HEK293 (cell line): Measurements from ENCODE around the gene SMIM41.

ENCODE experiments used
- CTCF ChIA-PET: fragments of 350-600 bp; formaldehyde crosslinking; extraction: SDS; loops from one replicate; lab custom pipeline; 2021; ENCODE audit warnings: antibody characterized with exemption; lab: Yijun Ruan, JAX
- POLR2A ChIA-PET: fragments of 300-600 bp; formaldehyde crosslinking; extraction: SDS; loops from one replicate; lab custom pipeline; 2020; ENCODE audit warnings: antibody characterized with exemption, inconsistent platforms; lab: Yijun Ruan, JAX
- H3K27ac ChIP-seq: fragments of 200-500 bp; sonication (Bioruptor generic); 2 replicates; pipeline ENCODE4 v1.5.1; 2014; ENCODE audit warnings: low read depth, low read length, control low read depth, inconsistent platforms; ENCODE audit errors: extremely low read depth
- H3K36me3 ChIP-seq, 2 experiments: fragments of 200-500 bp in 1 of 2; sonication (Bioruptor generic) in 1 of 2; 1 replicate in 1 of 2; 2 replicates in 1 of 2; pipeline ENCODE4 v1.5.1; 2014 to 2017; ENCODE audit warnings: inconsistent platforms in 2 of 2, low read length in 2 of 2; ENCODE audit not compliant: control insufficient read depth in 2 of 2, insufficient read depth in 1 of 2
- H3K4me1 ChIP-seq: fragments of 200-500 bp; sonication (Bioruptor generic); 2 replicates; pipeline ENCODE4 v1.5.1; 2014; ENCODE audit warnings: mild to moderate bottlenecking, low read length, inconsistent platforms; ENCODE audit not compliant: control insufficient read depth, insufficient read depth
- H3K4me3 ChIP-seq: 2 replicates; pipeline ENCODE4 v1.5.1; 2011; ENCODE audit warnings: low read depth, mild to moderate bottlenecking, control low read depth, low read length, moderate library complexity
- H3K9me3 ChIP-seq: fragments of 200-500 bp; sonication (Bioruptor generic); 2 replicates; pipeline ENCODE4 v1.5.1; 2014; ENCODE audit warnings: low read depth, low read length, inconsistent platforms; ENCODE audit not compliant: control insufficient read depth, insufficient read depth
- BCL11B ChIP-seq: fragments of 450-650 bp; formaldehyde crosslinking; IDR thresholded peaks from 2 replicates; pipeline ENCODE4 v1.5.1; 2016; ENCODE audit warnings: low read depth, missing biosample characterization, missing genetic modification characterization
- PBX3 ChIP-seq: sonication (generic); formaldehyde crosslinking; IDR thresholded peaks from 2 replicates; pipeline ENCODE4 v1.8.1; 2022; ENCODE audit warnings: mild to moderate bottlenecking, moderate library complexity, missing genetic modification reagents
- PRDM2 ChIP-seq: fragments of 450-650 bp; formaldehyde crosslinking; IDR thresholded peaks from 2 replicates; pipeline ENCODE4 v1.5.1; 2016; ENCODE audit warnings: missing biosample characterization, missing genetic modification characterization, borderline replicate concordance
- ZBTB1 ChIP-seq: fragments of 450-650 bp; formaldehyde crosslinking; IDR thresholded peaks from 2 replicates; pipeline ENCODE4 v1.5.1; 2016; ENCODE audit warnings: missing biosample characterization, missing genetic modification characterization
- ZIC2 ChIP-seq: fragments of 450-650 bp; formaldehyde crosslinking; IDR thresholded peaks from 2 replicates; pipeline ENCODE4 v1.5.1; 2016; ENCODE audit warnings: missing biosample characterization, missing genetic modification characterization
- ZNF112 ChIP-seq: fragments of 450-650 bp; formaldehyde crosslinking; IDR thresholded peaks from 2 replicates; pipeline ENCODE4 v1.5.0; 2017; ENCODE audit warnings: missing biosample characterization, missing genetic modification characterization
- ZNF155 ChIP-seq: fragments of 450-650 bp; formaldehyde crosslinking; IDR thresholded peaks from 2 replicates; pipeline ENCODE4 v1.5.1; 2016; ENCODE audit warnings: missing biosample characterization, missing genetic modification characterization
- ZNF223 ChIP-seq: fragments of 450-650 bp; formaldehyde crosslinking; IDR thresholded peaks from 2 replicates; pipeline ENCODE4 v1.5.1; 2016; ENCODE audit warnings: missing biosample characterization, missing genetic modification characterization
- ZNF354C ChIP-seq: fragments of 450-650 bp; formaldehyde crosslinking; IDR thresholded peaks from 2 replicates; pipeline ENCODE4 v1.5.1; 2016; ENCODE audit warnings: missing biosample characterization, missing genetic modification characterization, low read depth, borderline replicate concordance
- ZNF366 ChIP-seq: fragments of 450-650 bp; formaldehyde crosslinking; conservative IDR thresholded peaks from 2 replicates; pipeline ENCODE4 v1.5.1; 2016; ENCODE audit warnings: missing biosample characterization, missing genetic modification characterization
- ZNF37A ChIP-seq: fragments of 450-650 bp; IDR thresholded peaks from 2 replicates; pipeline ENCODE4 v1.5.1; 2018; ENCODE audit warnings: missing biosample characterization, missing genetic modification characterization
- ZNF426 ChIP-seq: fragments of 450-650 bp; formaldehyde crosslinking; IDR thresholded peaks from 2 replicates; pipeline ENCODE4 v1.5.1; 2017; ENCODE audit warnings: missing biosample characterization, missing genetic modification characterization, mild to moderate bottlenecking, inconsistent platforms, moderate library complexity
- ZNF449 ChIP-seq: fragments of 450-650 bp; formaldehyde crosslinking; IDR thresholded peaks from 2 replicates; pipeline ENCODE4 v1.5.1; 2017; ENCODE audit warnings: missing biosample characterization, mild to moderate bottlenecking, missing genetic modification characterization, moderate library complexity
- ZNF514 ChIP-seq: fragments of 450-650 bp; formaldehyde crosslinking; IDR thresholded peaks from 2 replicates; pipeline ENCODE4 v1.5.1; 2016; ENCODE audit warnings: missing biosample characterization, missing genetic modification characterization
- ZNF549 ChIP-seq: fragments of 450-650 bp; IDR thresholded peaks from 2 replicates; pipeline ENCODE4 v1.5.1; 2018; ENCODE audit warnings: missing biosample characterization, missing genetic modification characterization, mild to moderate bottlenecking, inconsistent platforms, moderate library complexity
- ZNF585B ChIP-seq: fragments of 450-650 bp; formaldehyde crosslinking; IDR thresholded peaks from 2 replicates; pipeline ENCODE4 v1.5.1; 2016; ENCODE audit warnings: missing biosample characterization, missing genetic modification characterization
- ZNF624 ChIP-seq: fragments of 450-650 bp; formaldehyde crosslinking; IDR thresholded peaks from 2 replicates; pipeline ENCODE4 v1.5.1; 2017; ENCODE audit warnings: missing biosample characterization, missing genetic modification characterization
- ZNF658 ChIP-seq: fragments of 450-650 bp; formaldehyde crosslinking; IDR thresholded peaks from 2 replicates; pipeline ENCODE4; 2016; ENCODE audit warnings: missing biosample characterization, missing genetic modification characterization
- ZNF660 ChIP-seq: fragments of 450-650 bp; IDR thresholded peaks from 2 replicates; pipeline ENCODE4 v1.5.1; 2018; ENCODE audit warnings: missing biosample characterization, mild to moderate bottlenecking, missing genetic modification characterization
- TF ChIP-seq, protein P1 (sequence below): fragments of 450-650 bp; formaldehyde crosslinking; IDR thresholded peaks from 2 replicates; pipeline ENCODE4 v1.5.1; 2016; ENCODE audit warnings: missing biosample characterization, missing genetic modification characterization
- TF ChIP-seq, protein P2 (sequence below): fragments of 450-650 bp; formaldehyde crosslinking; IDR thresholded peaks from 2 replicates; pipeline ENCODE4 v1.5.1; 2016; ENCODE audit warnings: missing biosample characterization, missing genetic modification characterization

SMIM41 gene

DNA sequence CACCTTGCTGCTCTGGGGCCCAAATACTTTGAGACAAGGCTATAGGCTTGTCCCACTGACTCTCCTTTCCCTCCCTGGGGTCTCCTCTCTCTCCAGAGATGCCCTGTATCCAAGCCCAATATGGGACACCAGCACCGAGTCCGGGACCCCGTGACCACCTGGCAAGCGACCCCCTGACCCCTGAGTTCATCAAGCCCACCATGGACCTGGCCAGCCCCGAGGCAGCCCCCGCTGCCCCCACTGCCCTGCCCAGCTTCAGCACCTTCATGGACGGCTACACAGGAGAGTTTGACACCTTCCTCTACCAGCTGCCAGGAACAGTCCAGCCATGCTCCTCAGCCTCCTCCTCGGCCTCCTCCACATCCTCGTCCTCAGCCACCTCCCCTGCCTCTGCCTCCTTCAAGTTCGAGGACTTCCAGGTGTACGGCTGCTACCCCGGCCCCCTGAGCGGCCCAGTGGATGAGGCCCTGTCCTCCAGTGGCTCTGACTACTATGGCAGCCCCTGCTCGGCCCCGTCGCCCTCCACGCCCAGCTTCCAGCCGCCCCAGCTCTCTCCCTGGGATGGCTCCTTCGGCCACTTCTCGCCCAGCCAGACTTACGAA lies 25.2 kb upstream of the SMIM41 start:
- peaks cover 11% of the 10 kb centered on the region; the same call in 1 of the 2 replicates for H3K4me1 ChIP-seq
- ChIA-PET POLR2A (no interaction called here), CTCF (no interaction called here)
- TF ChIP-seq PBX3 (no peak), ZNF155 (tag by site-specific recombination) (no peak), BCL11B (tag by site-specific recombination) (no peak), ZNF426 (no peak), ZNF658 (no peak), ZNF112 (tag by site-specific recombination) (no peak), ZNF549 (tag by site-specific recombination) (no peak), ZNF354C (tag by site-specific recombination) (no peak), ZIC2 (tag by site-specific recombination) (no peak), ZNF223 (tag by site-specific recombination) (no peak), ZNF514 (tag by site-specific recombination) (no peak), ZNF624 (tag by site-specific recombination) (no peak)
- TF ChIP-seq, protein P1, sequence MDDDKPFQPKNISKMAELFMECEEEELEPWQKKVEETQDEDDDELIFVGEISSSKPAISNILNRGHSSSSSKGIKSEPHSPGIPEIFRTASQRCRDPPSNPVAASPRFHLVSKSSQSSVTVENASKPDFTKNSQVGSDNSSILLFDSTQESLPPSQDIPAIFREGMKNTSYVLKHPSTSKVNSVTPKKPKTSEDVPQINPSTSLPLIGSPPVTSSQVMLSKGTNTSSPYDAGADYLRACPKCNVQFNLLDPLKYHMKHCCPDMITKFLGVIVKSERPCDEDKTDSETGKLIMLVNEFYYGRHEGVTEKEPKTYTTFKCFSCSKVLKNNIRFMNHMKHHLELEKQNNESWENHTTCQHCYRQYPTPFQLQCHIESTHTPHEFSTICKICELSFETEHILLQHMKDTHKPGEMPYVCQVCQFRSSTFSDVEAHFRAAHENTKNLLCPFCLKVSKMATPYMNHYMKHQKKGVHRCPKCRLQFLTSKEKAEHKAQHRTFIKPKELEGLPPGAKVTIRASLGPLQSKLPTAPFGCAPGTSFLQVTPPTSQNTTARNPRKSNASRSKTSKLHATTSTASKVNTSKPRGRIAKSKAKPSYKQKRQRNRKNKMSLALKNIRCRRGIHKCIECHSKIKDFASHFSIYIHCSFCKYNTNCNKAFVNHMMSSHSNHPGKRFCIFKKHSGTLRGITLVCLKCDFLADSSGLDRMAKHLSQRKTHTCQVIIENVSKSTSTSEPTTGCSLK (tag by site-specific recombination), result no peak
- TF ChIP-seq, protein P2, sequence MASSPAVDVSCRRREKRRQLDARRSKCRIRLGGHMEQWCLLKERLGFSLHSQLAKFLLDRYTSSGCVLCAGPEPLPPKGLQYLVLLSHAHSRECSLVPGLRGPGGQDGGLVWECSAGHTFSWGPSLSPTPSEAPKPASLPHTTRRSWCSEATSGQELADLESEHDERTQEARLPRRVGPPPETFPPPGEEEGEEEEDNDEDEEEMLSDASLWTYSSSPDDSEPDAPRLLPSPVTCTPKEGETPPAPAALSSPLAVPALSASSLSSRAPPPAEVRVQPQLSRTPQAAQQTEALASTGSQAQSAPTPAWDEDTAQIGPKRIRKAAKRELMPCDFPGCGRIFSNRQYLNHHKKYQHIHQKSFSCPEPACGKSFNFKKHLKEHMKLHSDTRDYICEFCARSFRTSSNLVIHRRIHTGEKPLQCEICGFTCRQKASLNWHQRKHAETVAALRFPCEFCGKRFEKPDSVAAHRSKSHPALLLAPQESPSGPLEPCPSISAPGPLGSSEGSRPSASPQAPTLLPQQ (tag by site-specific recombination), result no peak
- no peak overlapping the region for H3K4me3 ChIP-seq
- no peaks in the 10 kb centered on the region for H3K9me3 ChIP-seq
- H3K27ac ChIP-seq, result no peak overlapping the region
- peaks cover 0 to 34% of the 10 kb centered on the region in 2 experiments; a peak in 1 of 3 replicates for H3K36me3 ChIP-seq

DNA sequence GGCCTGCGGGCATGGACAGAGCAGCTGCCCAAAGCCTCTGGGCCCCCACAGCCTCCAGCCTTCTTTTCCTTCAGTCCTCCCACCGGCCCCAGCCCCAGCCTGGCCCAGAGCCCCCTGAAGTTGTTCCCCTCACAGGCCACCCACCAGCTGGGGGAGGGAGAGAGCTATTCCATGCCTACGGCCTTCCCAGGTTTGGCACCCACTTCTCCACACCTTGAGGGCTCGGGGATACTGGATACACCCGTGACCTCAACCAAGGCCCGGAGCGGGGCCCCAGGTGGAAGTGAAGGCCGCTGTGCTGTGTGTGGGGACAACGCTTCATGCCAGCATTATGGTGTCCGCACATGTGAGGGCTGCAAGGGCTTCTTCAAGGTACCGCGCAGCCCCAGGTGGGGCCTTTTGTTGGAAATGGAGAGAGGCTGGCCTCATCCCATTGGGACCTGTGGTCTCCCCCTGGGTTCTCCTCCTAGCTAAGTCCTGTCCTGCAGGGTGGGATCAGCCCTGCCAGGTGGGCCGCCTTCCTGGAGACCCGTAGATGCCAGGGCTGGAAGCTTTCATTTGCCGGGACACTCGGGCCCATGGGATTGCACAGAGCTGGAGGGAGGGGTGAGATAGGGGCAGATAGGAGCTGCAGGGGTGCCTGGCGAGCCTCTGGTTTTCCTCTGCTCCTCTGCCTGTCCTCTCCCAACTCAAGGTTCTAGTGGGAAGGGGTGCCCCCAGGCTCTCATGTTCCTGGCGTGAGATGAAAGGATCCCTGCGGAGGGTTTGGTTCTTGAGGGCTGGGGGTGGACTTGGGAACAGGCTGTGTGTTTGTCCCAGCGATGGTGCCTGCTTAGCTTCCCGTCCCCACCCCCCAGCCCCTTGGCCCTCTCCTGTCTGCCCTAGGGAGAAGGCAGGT lies 24.4 kb upstream of the SMIM41 start:
- Histone ChIP-seq H3K27ac (no peak overlapping the region), H3K36me3 (peaks cover 0 to 38% of the 10 kb centered on the region in 2 experiments; a peak in 1 of 3 replicates), H3K9me3 (no peaks in the 10 kb centered on the region), H3K4me1 (peaks cover 11% of the 10 kb centered on the region; the same call in 1 of the 2 replicates), H3K4me3 (no peak overlapping the region)
- POLR2A ChIA-PET, result no interaction called here
- CTCF ChIA-PET, result interaction anchor here (0.6 to 34.8 kb wide), 3 partner anchors 28 to 114 kb away, joined by 3 to 794 read pairs (median 5); no protein-coding TSS in a partner anchor
- TF ChIP-seq ZNF660 (tag by site-specific recombination), result no peak
- no peak for TF ChIP-seq ZNF37A (tag by site-specific recombination)
- no peak for TF ChIP-seq ZNF366 (tag by site-specific recombination)
- no peak for TF ChIP-seq ZBTB1 (tag by site-specific recombination)
- TF ChIP-seq ZNF449 (tag by site-specific recombination), result no peak
- TF ChIP-seq PRDM2 (tag by site-specific recombination), result no peak
- TF ChIP-seq ZNF585B (tag by site-specific recombination), result no peak
- no peak for TF ChIP-seq ZNF658
